Neural crest cell (in vitro differentiated cells): ENCODE measurements around the gene AARSD1. TPM values are rescaled to one million over a fixed set of nuclear protein-coding genes. Genes with fewer than 3 reads are reported as not detected.

ENCODE experiments used
- DNase-seq: peaks from one replicate; pipeline ENCODE4 v3.0.0; 2021; ENCODE audit warnings: low read depth, mixed read lengths, low spot score
- H3K27ac Mint-ChIP-seq: one replicate; pipeline ENCODE4 v1.8.0; 2021; ENCODE audit warnings: mild to moderate bottlenecking, mixed read lengths; ENCODE audit not compliant: unreplicated experiment
- H3K27me3 Mint-ChIP-seq: 2 replicates; pipeline ENCODE4 v1.8.0; 2021; ENCODE audit warnings: low read depth, mild to moderate bottlenecking, mixed read lengths
- H3K36me3 Mint-ChIP-seq: 2 replicates; pipeline ENCODE4 v1.8.0; 2021; ENCODE audit warnings: low read depth, mild to moderate bottlenecking, mixed read lengths
- H3K4me1 Mint-ChIP-seq: 2 replicates; pipeline ENCODE4 v1.8.0; 2021; ENCODE audit warnings: mixed read lengths
- H3K4me3 Mint-ChIP-seq: one replicate; pipeline ENCODE4 v1.8.0; 2021; ENCODE audit warnings: mild to moderate bottlenecking, mixed read lengths
- H3K9me3 Mint-ChIP-seq: 2 replicates; pipeline ENCODE4 v1.8.0; 2021; ENCODE audit warnings: mixed read lengths
- CTCF ChIP-seq: fragments of 200-600 bp; sonication (generic); conservative IDR thresholded peaks from 2 replicates; pipeline ENCODE4 v1.5.0; 2021; ENCODE audit warnings: antibody characterized with exemption, mild to moderate bottlenecking
- long read RNA-seq: library from polyadenylated mRNA; unstranded; transcript quantifications from one replicate; pipeline ENCODE4 v2.0.0, GENCODE V29; 2020
- total RNA-seq: library from RNA; stranded (reverse); gene quantifications from 2 replicates; pipeline ENCODE4 v1.2.1, GENCODE V29; 2021

The AARSD1 gene
- total RNA-seq = 61.6 and 65.6 TPM in 2 replicates
- long read RNA-seq, transcript AARSD1-202 (12 exons, 1,322 nt) = major isoform, 71 of 93 reads
- long read RNA-seq, partial matches to known transcripts = 1 of 93 reads
- long read RNA-seq, other reads (novel, unspliced or antisense) = 21 of 93 reads

GRCh38 chr17:42964161-42964932, at the start of gene AARSD1:
Gene AARSD1 (minus strand): TSS chr17:42964454. CDS start chr17:42964440, 14 bp downstream.
- no peaks in the 10 kb centered on the region for H3K9me3 Mint-ChIP-seq

GRCh38 chr17:43013296-43013695, 49.0 kb upstream of the AARSD1 start:
- H3K9me3 Mint-ChIP-seq = no peaks in the 10 kb centered on the region
- peaks cover 2% of the 10 kb centered on the region for H3K36me3 Mint-ChIP-seq
- no peak for TF ChIP-seq CTCF
- peaks cover 29% of the 10 kb centered on the region for H3K4me1 Mint-ChIP-seq
- no peak overlapping the region for H3K27ac Mint-ChIP-seq
- H3K4me3 Mint-ChIP-seq = peak overlapping the region; percentile 27
- no peak for DNase-seq
- no peaks in the 10 kb centered on the region for H3K27me3 Mint-ChIP-seq

More at GRCh38 chr17:42964161-42964932, at the start of gene AARSD1:
- peak within 1 kb of the TSS; percentile 93 for H3K27ac Mint-ChIP-seq
- DNase-seq = peak; percentile 73
- peaks cover 15% of the 10 kb centered on the region for H3K4me1 Mint-ChIP-seq
- no peaks in the 10 kb centered on the region for H3K27me3 Mint-ChIP-seq
- peaks cover 3% of the 10 kb centered on the region for H3K36me3 Mint-ChIP-seq
- TF ChIP-seq CTCF = no peak
- H3K4me3 Mint-ChIP-seq = peak within 1 kb of the TSS; percentile 94

- H3K27me3 Mint-ChIP-seq = no peaks in the 10 kb centered on the region
- no peak for TF ChIP-seq CTCF
- no peak for DNase-seq
- no peaks in the 10 kb centered on the region for H3K9me3 Mint-ChIP-seq
- no peak overlapping the region for H3K27ac Mint-ChIP-seq
- peaks cover 21% of the 10 kb centered on the region for H3K4me1 Mint-ChIP-seq
- no peaks in the 10 kb centered on the region for H3K36me3 Mint-ChIP-seq
- no peak overlapping the region for H3K4me3 Mint-ChIP-seq
These were observed 47.6 kb upstream of the AARSD1 start for GRCh38 chr17:43011728-43012472.

- Mint-ChIP-seq H3K27ac (peak overlapping the region; percentile 31), H3K4me3 (no peak overlapping the region), H3K9me3 (no peaks in the 10 kb centered on the region), H3K36me3 (no peaks in the 10 kb centered on the region), H3K4me1 (peaks cover 23% of the 10 kb centered on the region), H3K27me3 (no peaks in the 10 kb centered on the region)
- no peak for DNase-seq
- no peak for TF ChIP-seq CTCF
These were observed 46.5 kb upstream of the AARSD1 start for GRCh38 chr17:43010667-43011308.
